Stimulated activated CD4-positive, alpha-beta T cell treated with anti-CD3 and anti-CD28 coated beads, Interleukin-12 subunit alpha, Interleukin-12 subunit beta, amount 100 ng/mL, for 24 hours (primary cell): ENCODE measurements around the gene PCDHGA2.
"Not testable (repeated sequence)": the region's sequence is repeated elsewhere in the genome, so short reads cannot be mapped to it uniquely, and the experiment has no call there.

ENCODE experiments used
- DNase-seq, 2 experiments: peaks; one replicate each; pipeline ENCODE4 v3.0.0-alpha.2; 2020; ENCODE audit warnings: low read depth in 2 of 2

The PCDHGA2 gene

GRCh38 chr5:141346017-141346416, 7.5 kb downstream of the PCDHGA2 start:
- DNase-seq, result not testable (repeated sequence)

- no peak for DNase-seq
Observed at GRCh38 chr5:141349917-141350619, 11.5 kb downstream of the PCDHGA2 start, which contains the start of gene PCDHGB1. PCDHGB1 (plus strand) TSS chr5:141350099; CDS start chr5:141350261, 162 bp downstream.

GRCh38 chr5:141351591-141351990, 13.0 kb downstream of the PCDHGA2 start:
- DNase-seq, result no peak

- DNase-seq, result no peak
Observed at GRCh38 chr5:141354900-141355469, 16.4 kb downstream of the PCDHGA2 start, which contains the start of gene PCDHGA4. PCDHGA4 (plus strand) TSS chr5:141355021; CDS start chr5:141355108, 87 bp downstream.

- DNase-seq, result no peak
Observed at GRCh38 chr5:141355641-141356040, 17.1 kb downstream of the PCDHGA2 start.

- no peak for DNase-seq
Observed at GRCh38 chr5:141356133-141356532, 17.6 kb downstream of the PCDHGA2 start.

- DNase-seq, result no peak
Observed at GRCh38 chr5:141356950-141357349, 18.4 kb downstream of the PCDHGA2 start.

- no peak for DNase-seq
Observed at GRCh38 chr5:141359790-141360426, 21.3 kb downstream of the PCDHGA2 start, which contains the start of gene PCDHGB2. PCDHGB2 (plus strand) TSS chr5:141359994; CDS start chr5:141360136, 142 bp downstream.

GRCh38 chr5:141360685-141361084, 22.1 kb downstream of the PCDHGA2 start:
- DNase-seq, result no peak

GRCh38 chr5:141362719-141363118, 24.2 kb downstream of the PCDHGA2 start:
- DNase-seq, result no peak

- no peak for DNase-seq
Observed at GRCh38 chr5:141363952-141364660, 25.5 kb downstream of the PCDHGA2 start, which contains the start of gene PCDHGA5. PCDHGA5 (plus strand) TSS chr5:141364162; CDS start chr5:141364331, 169 bp downstream.

GRCh38 chr5:141366016-141366896, 27.7 kb downstream of the PCDHGA2 start:
- no peak for DNase-seq

GRCh38 chr5:141369994-141370848, 31.7 kb downstream of the PCDHGA2 start, which contains the start of gene PCDHGB3:
PCDHGB3 (plus strand) TSS chr5:141370242; CDS start chr5:141370395, 153 bp downstream.
- DNase-seq, result no peak

- DNase-seq, result no peak
Observed at GRCh38 chr5:141371572-141372475, 33.3 kb downstream of the PCDHGA2 start.

- DNase-seq, result no peak
Observed at GRCh38 chr5:141373673-141374317, 35.2 kb downstream of the PCDHGA2 start, which contains the start of gene PCDHGA6. PCDHGA6 (plus strand) TSS chr5:141373891; CDS start chr5:141374084, 193 bp downstream.

- DNase-seq, result no peak
Observed at GRCh38 chr5:141374627-141375026, 36.1 kb downstream of the PCDHGA2 start.

- not testable (repeated sequence) for DNase-seq
Observed at GRCh38 chr5:141375444-141376155, 37.0 kb downstream of the PCDHGA2 start.
